Activated naive CD4-positive, alpha-beta T cell treated with anti-CD3 and anti-CD28 coated beads, Interleukin-2, amount 10 ng/mL, durations not matched to agents 7 days and 5 days (primary cell): ENCODE data around the gene GDA.

ENCODE experiments used
- CTCF ChIA-PET: fragments of 350-600 bp; sonication (Branson Sonifier 250); formaldehyde crosslinking; loops from one replicate; lab custom pipeline; 2021; ENCODE audit warnings: antibody characterized with exemption; lab: Charles Lee
- DNase-seq: peaks from one replicate; pipeline ENCODE4 v3.0.0-alpha.2; 2020
- H3K27ac Mint-ChIP-seq: one replicate; pipeline ENCODE4 v1.8.0; 2021; ENCODE audit warnings: mild to moderate bottlenecking, moderate library complexity, mixed read lengths
- H3K27me3 Mint-ChIP-seq: one replicate; pipeline ENCODE4 v1.8.0; 2021; ENCODE audit warnings: mild to moderate bottlenecking, mixed read lengths
- H3K36me3 Mint-ChIP-seq: one replicate; pipeline ENCODE4 v1.8.0; 2021; ENCODE audit warnings: mixed read lengths
- H3K4me1 Mint-ChIP-seq: one replicate; pipeline ENCODE4 v1.8.0; 2021; ENCODE audit warnings: mixed read lengths
- H3K4me3 Mint-ChIP-seq: one replicate; pipeline ENCODE4 v1.8.0; 2021; ENCODE audit warnings: mild to moderate bottlenecking, moderate library complexity, mixed read lengths
- H3K9me3 Mint-ChIP-seq: one replicate; pipeline ENCODE4 v1.8.0; 2021; ENCODE audit warnings: mixed read lengths

The GDA gene

GRCh38 chr9:72149231-72149975, at the start of gene GDA:
TSS of gene GDA (plus strand) at chr9:72149440. CDS start at chr9:72149560, 120 bp downstream.
- H3K36me3 Mint-ChIP-seq = no peaks in the 10 kb centered on the region
- H3K4me3 Mint-ChIP-seq = no peak within 1 kb of the TSS
- DNase-seq = peak; percentile 21
- H3K9me3 Mint-ChIP-seq = no peaks in the 10 kb centered on the region
- CTCF ChIA-PET = no interaction called here
- no peaks in the 10 kb centered on the region for H3K4me1 Mint-ChIP-seq
- H3K27ac Mint-ChIP-seq = no peak within 1 kb of the TSS
- peaks cover 34% of the 10 kb centered on the region for H3K27me3 Mint-ChIP-seq

- DNase-seq = no peak
- Mint-ChIP-seq H3K4me1 (no peaks in the 10 kb centered on the region), H3K36me3 (no peaks in the 10 kb centered on the region), H3K4me3 (no peak overlapping the region), H3K27me3 (no peaks in the 10 kb centered on the region), H3K9me3 (peaks cover 1% of the 10 kb centered on the region), H3K27ac (no peak overlapping the region)
- CTCF ChIA-PET = no interaction called here
These were observed 46.7 kb upstream of the GDA start for GRCh38 chr9:72102520-72102919.

DNA sequence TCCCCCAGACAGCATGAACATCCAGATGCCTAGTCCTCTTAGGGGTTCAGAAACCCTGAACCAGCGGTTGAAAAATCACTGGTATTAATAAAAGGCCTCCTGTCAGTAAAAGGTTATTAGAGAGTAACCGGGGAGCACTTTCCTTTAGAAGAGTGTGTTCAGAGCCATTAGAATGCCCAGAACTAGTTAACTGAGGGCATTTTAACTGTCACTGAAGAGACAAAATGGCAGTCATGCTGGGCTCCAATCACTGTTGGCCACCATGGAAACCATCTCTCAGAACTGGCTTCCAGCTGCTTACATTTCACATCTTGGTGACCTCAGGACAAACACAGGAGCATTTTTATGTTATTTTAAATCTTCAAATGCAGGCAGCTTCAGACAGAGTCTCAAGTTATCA, 36.2 kb upstream of the GDA start:
- CTCF ChIA-PET = no interaction called here
- Mint-ChIP-seq H3K36me3 (no peaks in the 10 kb centered on the region), H3K4me3 (no peak overlapping the region), H3K27me3 (peaks cover 4% of the 10 kb centered on the region), H3K4me1 (no peaks in the 10 kb centered on the region), H3K27ac (no peak overlapping the region), H3K9me3 (no peaks in the 10 kb centered on the region)
- DNase-seq = no peak

GRCh38 chr9:72119853-72120252, 29.4 kb upstream of the GDA start:
- H3K27ac Mint-ChIP-seq = no peak overlapping the region
- no peaks in the 10 kb centered on the region for H3K4me1 Mint-ChIP-seq
- H3K36me3 Mint-ChIP-seq = no peaks in the 10 kb centered on the region
- CTCF ChIA-PET = interaction anchor here (1.0 kb wide), 1 partner anchor 94 kb away, joined by 3 read pairs; no protein-coding TSS in a partner anchor
- no peaks in the 10 kb centered on the region for H3K9me3 Mint-ChIP-seq
- no peak for DNase-seq
- H3K4me3 Mint-ChIP-seq = no peak overlapping the region
- H3K27me3 Mint-ChIP-seq = no peaks in the 10 kb centered on the region

GRCh38 chr9:72124947-72125346, 24.3 kb upstream of the GDA start:
- Mint-ChIP-seq H3K36me3 (no peaks in the 10 kb centered on the region), H3K9me3 (no peaks in the 10 kb centered on the region), H3K4me3 (no peak overlapping the region), H3K4me1 (no peaks in the 10 kb centered on the region), H3K27ac (no peak overlapping the region), H3K27me3 (peaks cover 3% of the 10 kb centered on the region)
- CTCF ChIA-PET = no interaction called here
- no peak for DNase-seq

- Mint-ChIP-seq H3K27me3 (peaks cover 3% of the 10 kb centered on the region), H3K27ac (no peak overlapping the region), H3K4me1 (no peaks in the 10 kb centered on the region), H3K9me3 (no peaks in the 10 kb centered on the region), H3K4me3 (no peak overlapping the region), H3K36me3 (no peaks in the 10 kb centered on the region)
- CTCF ChIA-PET = no interaction called here
- DNase-seq = no peak
These were observed 21.5 kb upstream of the GDA start for GRCh38 chr9:72127753-72128152.

- H3K36me3 Mint-ChIP-seq = no peaks in the 10 kb centered on the region
- no peaks in the 10 kb centered on the region for H3K4me1 Mint-ChIP-seq
- H3K9me3 Mint-ChIP-seq = no peaks in the 10 kb centered on the region
- H3K27ac Mint-ChIP-seq = no peak overlapping the region
- H3K4me3 Mint-ChIP-seq = no peak overlapping the region
- DNase-seq = no peak
- CTCF ChIA-PET = no interaction called here
- peaks cover 3% of the 10 kb centered on the region for H3K27me3 Mint-ChIP-seq
These were observed 20.7 kb upstream of the GDA start for GRCh38 chr9:72128526-72128925.

DNA sequence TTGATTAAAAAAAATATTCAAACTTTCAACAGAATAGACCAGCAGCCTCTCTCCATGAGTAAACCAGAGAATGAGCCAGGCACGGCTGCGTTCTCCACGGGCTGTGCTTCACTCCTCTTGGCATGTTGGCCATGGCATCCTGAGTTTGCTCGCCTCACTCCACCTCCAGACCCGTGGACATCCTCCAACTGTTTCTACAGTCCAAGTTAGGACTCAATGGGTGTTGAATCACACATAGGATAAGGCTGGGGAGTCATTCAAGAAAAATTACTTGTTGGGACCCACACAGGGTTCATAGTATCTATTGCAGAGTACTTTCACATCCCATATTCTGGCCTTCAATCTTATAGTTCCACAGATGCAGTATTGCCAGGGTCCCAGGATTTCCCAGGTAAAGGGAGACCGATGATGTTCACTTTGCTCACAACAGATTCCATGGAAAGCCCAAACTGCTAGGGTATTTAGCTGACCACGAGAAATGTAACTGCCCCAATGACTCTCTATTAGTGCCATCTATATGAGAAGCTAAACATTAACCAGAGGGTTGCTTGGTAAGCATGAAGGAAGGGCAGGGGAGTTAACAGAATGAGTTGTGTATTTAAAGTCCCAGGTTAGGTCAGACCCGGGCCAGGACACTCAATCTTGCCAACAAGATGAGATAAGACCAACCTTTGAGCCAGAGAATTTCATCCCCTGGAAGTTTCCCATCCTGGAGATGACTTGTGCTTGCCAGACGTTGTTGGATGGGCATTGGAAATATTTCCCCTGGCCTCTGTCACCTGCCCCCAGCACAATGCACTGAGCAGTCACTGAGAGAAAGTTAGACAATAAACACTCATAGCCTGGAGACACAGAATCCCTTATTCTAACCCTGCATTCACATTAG, 19.7 kb upstream of the GDA start:
- no peak for DNase-seq
- CTCF ChIA-PET = no interaction called here
- H3K4me3 Mint-ChIP-seq = no peak overlapping the region
- H3K36me3 Mint-ChIP-seq = no peaks in the 10 kb centered on the region
- H3K9me3 Mint-ChIP-seq = no peaks in the 10 kb centered on the region
- peaks cover 3% of the 10 kb centered on the region for H3K27me3 Mint-ChIP-seq
- H3K27ac Mint-ChIP-seq = no peak overlapping the region
- H3K4me1 Mint-ChIP-seq = no peaks in the 10 kb centered on the region

DNA sequence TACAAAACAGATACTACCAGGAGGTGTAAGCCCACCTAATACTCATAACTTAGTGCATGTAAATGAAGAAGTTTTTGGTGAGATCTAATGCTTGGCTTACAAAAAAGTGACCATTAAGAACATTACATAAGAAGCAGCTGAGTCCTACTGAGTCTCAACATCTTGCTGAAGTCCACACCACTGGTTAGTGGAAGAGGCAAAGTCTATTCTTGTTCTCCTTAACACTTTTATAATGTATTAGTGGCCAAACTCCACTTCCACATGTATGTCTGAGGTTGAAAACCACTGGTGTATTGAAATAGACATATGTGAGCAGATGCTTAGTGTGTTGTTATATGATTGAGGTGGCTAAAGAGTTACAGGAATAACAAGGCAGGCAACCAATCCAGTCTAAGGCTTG, 18.9 kb upstream of the GDA start:
- no peaks in the 10 kb centered on the region for H3K36me3 Mint-ChIP-seq
- no peak overlapping the region for H3K27ac Mint-ChIP-seq
- H3K4me3 Mint-ChIP-seq = no peak overlapping the region
- CTCF ChIA-PET = no interaction called here
- DNase-seq = no peak
- no peaks in the 10 kb centered on the region for H3K4me1 Mint-ChIP-seq
- H3K9me3 Mint-ChIP-seq = no peaks in the 10 kb centered on the region
- peaks cover 3% of the 10 kb centered on the region for H3K27me3 Mint-ChIP-seq

- Mint-ChIP-seq H3K9me3 (no peaks in the 10 kb centered on the region), H3K27ac (no peak overlapping the region), H3K4me1 (no peaks in the 10 kb centered on the region), H3K36me3 (no peaks in the 10 kb centered on the region), H3K27me3 (peaks cover 3% of the 10 kb centered on the region), H3K4me3 (no peak overlapping the region)
- CTCF ChIA-PET = no interaction called here
- no peak for DNase-seq
These were observed 18.0 kb upstream of the GDA start for GRCh38 chr9:72131206-72131605.

DNA sequence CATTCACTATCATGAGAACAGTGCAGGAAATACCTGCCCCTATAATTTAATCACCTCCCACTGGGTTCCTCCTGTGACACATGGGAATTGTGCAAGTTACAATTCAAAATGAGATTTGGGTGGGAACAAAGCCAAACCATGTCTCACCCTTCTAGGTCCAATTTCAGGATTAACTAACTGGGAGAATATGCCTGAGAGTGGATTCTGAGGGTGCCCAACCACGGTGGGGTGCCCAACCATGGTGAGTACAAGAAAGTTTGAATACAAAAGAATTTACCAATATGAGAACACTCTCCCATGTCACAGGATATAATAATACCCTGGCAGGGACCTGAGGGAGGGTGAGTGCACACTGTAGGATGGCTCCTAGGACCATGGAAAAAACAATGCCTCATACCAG, 17.2 kb upstream of the GDA start:
- no peak overlapping the region for H3K27ac Mint-ChIP-seq
- no peaks in the 10 kb centered on the region for H3K4me1 Mint-ChIP-seq

DNA sequence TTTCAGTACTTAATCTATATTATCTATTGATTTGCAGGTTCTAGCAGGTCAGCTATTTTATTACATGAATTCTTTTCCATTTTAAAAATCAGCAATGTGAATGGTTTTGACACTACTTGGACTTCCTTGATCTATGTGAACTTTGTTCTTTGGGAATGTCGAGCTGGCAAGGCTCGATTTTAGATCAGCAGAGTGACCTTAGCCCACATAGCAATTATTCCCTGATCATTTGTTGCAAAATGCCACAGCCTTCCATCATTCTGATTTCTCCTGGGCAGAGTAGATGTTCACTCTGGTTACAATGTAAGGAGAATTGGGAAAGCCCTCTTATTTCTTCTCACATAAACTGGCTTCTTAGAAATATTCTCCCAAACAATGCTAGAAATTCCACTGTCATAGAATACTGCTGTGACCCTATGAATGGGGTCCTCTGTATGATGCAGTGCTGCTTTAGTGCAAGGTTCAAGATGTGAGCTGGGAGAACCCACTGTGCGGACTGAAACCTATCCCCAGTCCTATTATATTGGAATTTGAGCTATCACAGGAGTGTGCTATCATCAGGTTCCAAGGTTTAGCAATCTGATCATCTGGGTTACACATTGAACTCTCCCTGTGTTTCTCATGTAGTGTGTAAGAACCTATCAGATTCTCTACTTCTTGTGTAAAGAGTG, 15.7 kb upstream of the GDA start:
- Mint-ChIP-seq H3K4me3 (no peak overlapping the region), H3K4me1 (no peaks in the 10 kb centered on the region), H3K36me3 (no peaks in the 10 kb centered on the region), H3K27ac (no peak overlapping the region), H3K27me3 (peaks cover 3% of the 10 kb centered on the region), H3K9me3 (no peaks in the 10 kb centered on the region)
- CTCF ChIA-PET = no interaction called here
- no peak for DNase-seq

More for the DNA sequence above, 17.2 kb upstream of the GDA start:
- Mint-ChIP-seq H3K36me3 (no peaks in the 10 kb centered on the region), H3K27me3 (peaks cover 3% of the 10 kb centered on the region), H3K9me3 (no peaks in the 10 kb centered on the region), H3K4me3 (no peak overlapping the region)
- no peak for DNase-seq
- CTCF ChIA-PET = no interaction called here

GRCh38 chr9:72134801-72135200, 14.4 kb upstream of the GDA start:
- DNase-seq = no peak
- CTCF ChIA-PET = interaction anchor here (0.6 kb wide), 1 partner anchor 27 kb away, joined by 3 read pairs; no protein-coding TSS in a partner anchor
- Mint-ChIP-seq H3K36me3 (no peaks in the 10 kb centered on the region), H3K27me3 (no peaks in the 10 kb centered on the region), H3K27ac (no peak overlapping the region), H3K4me1 (no peaks in the 10 kb centered on the region), H3K4me3 (no peak overlapping the region), H3K9me3 (no peaks in the 10 kb centered on the region)

- DNase-seq = no peak
- no peaks in the 10 kb centered on the region for H3K4me1 Mint-ChIP-seq
- no peaks in the 10 kb centered on the region for H3K9me3 Mint-ChIP-seq
- no peaks in the 10 kb centered on the region for H3K27me3 Mint-ChIP-seq
- CTCF ChIA-PET = no interaction called here
- H3K27ac Mint-ChIP-seq = no peak overlapping the region
- no peak overlapping the region for H3K4me3 Mint-ChIP-seq
- no peaks in the 10 kb centered on the region for H3K36me3 Mint-ChIP-seq
These were observed 11.4 kb upstream of the GDA start for GRCh38 chr9:72137697-72138365.
